Natural killer cell (primary cell): ENCODE data around the gene JAML. TPM values are rescaled to one million over a fixed set of nuclear protein-coding genes. Genes with fewer than 3 reads are reported as not detected.

Source experiments
- ATAC-seq, 3 donors: fragments of 150-1000 bp in 2 of 3; fragments of 200-7000 bp in 1 of 3; cut with Tn5 transposase; 1 replicate in 1 of 3; 2 replicates in 2 of 3; pipeline ENCODE4 v1.10.0; 2021; ENCODE audit warnings: mild to moderate bottlenecking in 2 of 3, moderate library complexity in 2 of 3
- DNase-seq, 2 donors: peaks; one replicate each; pipeline versions ENCODE4 v3.0.0 to v3.0.0-alpha.2; 2013 to 2021; ENCODE audit warnings: mixed read lengths in 1 of 2
- H3K27ac ChIP-seq: one replicate; pipeline ENCODE4 v1.5.1; 2013; ENCODE audit warnings: mild to moderate bottlenecking, low read length
- H3K27me3 ChIP-seq: one replicate; pipeline ENCODE4 v1.6.1; 2013; ENCODE audit warnings: low read length; ENCODE audit not compliant: control insufficient read depth, insufficient read depth
- H3K36me3 ChIP-seq: one replicate; pipeline ENCODE4 v1.6.1; 2013; ENCODE audit warnings: low read length; ENCODE audit not compliant: control insufficient read depth, insufficient read depth
- H3K4me1 ChIP-seq: one replicate; pipeline ENCODE4 v1.6.1; 2013; ENCODE audit warnings: low read length; ENCODE audit not compliant: control insufficient read depth, insufficient read depth
- H3K4me3 ChIP-seq: one replicate; pipeline ENCODE4 v1.5.1; 2013; ENCODE audit warnings: low read length
- H3K9me3 ChIP-seq: one replicate; pipeline ENCODE4 v1.6.1; 2013; ENCODE audit warnings: low read length; ENCODE audit not compliant: control insufficient read depth, insufficient read depth
- H3K27ac Mint-ChIP-seq, 2 donors: one replicate each; pipeline ENCODE4 v1.8.0; 2022; ENCODE audit warnings: mild to moderate bottlenecking in 2 of 2, mixed read lengths in 2 of 2, moderate library complexity in 1 of 2
- H3K27me3 Mint-ChIP-seq, 2 donors: one replicate each; pipeline ENCODE4 v1.8.0; 2022; ENCODE audit warnings: low read depth in 2 of 2, mixed read lengths in 2 of 2
- H3K36me3 Mint-ChIP-seq: one replicate; pipeline ENCODE4 v1.8.0; 2022; ENCODE audit warnings: mixed read lengths
- H3K4me1 Mint-ChIP-seq, 2 donors: one replicate each; pipeline ENCODE4 v1.8.0; 2022; ENCODE audit warnings: mixed read lengths in 2 of 2
- H3K4me3 Mint-ChIP-seq: one replicate; pipeline ENCODE4 v1.8.0; 2022; ENCODE audit warnings: mild to moderate bottlenecking, moderate library complexity, mixed read lengths
- H3K9me3 Mint-ChIP-seq, 2 donors: one replicate each; pipeline ENCODE4 v1.8.0; 2022; ENCODE audit warnings: mixed read lengths in 2 of 2
- CTCF ChIP-seq: fragments of 200-600 bp; IDR thresholded peaks from one replicate; pipeline ENCODE4 v1.8.0; 2022; ENCODE audit warnings: antibody characterized with exemption
- WGBS: methylation state at CpG from one replicate; pipeline ENCODE4 v1.1.7; 2013; ENCODE audit warnings: missing lambda C conversion rate; ENCODE audit not compliant: insufficient coverage; 5-methylcytosine and 5-hydroxymethylcytosine counted together
- intact Hi-C: fragments of 100-400 bp; cut with micrococcal nuclease; formaldehyde crosslinking; loops from one replicate; pipeline ENCODE4 v1.14.2; 2022
- total RNA-seq, 4 donors: library from RNA; stranded (reverse); fragments of 120-200 nt in 1 of 4; gene quantifications; one replicate each; pipeline versions ENCODE4 v1.2.3 to v1.2.4, GENCODE V29; 2013 to 2022

JAML gene
- total RNA-seq, 3 donors from 2014 or later (not counting 1 experiment from before 2014, with no cell fraction given) = 7.1 to 27.8 (median 12.8) TPM

GRCh38 chr11:118209033-118209432 lies 15.8 kb downstream of the JAML start:
- no peak for TF ChIP-seq CTCF
- Histone ChIP-seq H3K9me3 (no peaks in the 10 kb centered on the region), H3K4me1 (peaks cover 15% of the 10 kb centered on the region), H3K36me3 (peaks cover 4% of the 10 kb centered on the region), H3K4me3 (no peak overlapping the region), H3K27ac (no peak overlapping the region), H3K27me3 (no peaks in the 10 kb centered on the region)
- WGBS = 74% methylated on average over 2 of the region's 3 CpGs
- no peak for DNase-seq
- intact Hi-C loops = no loop called here
- H3K27me3 Mint-ChIP-seq = peaks cover 15 to 27% of the 10 kb centered on the region in 2 donors
- no peak for ATAC-seq
- H3K4me1 Mint-ChIP-seq = peaks cover 18 to 39% of the 10 kb centered on the region in 2 donors
- H3K4me3 Mint-ChIP-seq = no peak overlapping the region
- H3K27ac Mint-ChIP-seq = no peak overlapping the region
- H3K9me3 Mint-ChIP-seq = no peaks in the 10 kb centered on the region
- no peaks in the 10 kb centered on the region for H3K36me3 Mint-ChIP-seq

- Mint-ChIP-seq H3K36me3 (no peaks in the 10 kb centered on the region), H3K9me3 (no peaks in the 10 kb centered on the region), H3K4me3 (no peak overlapping the region), H3K4me1 (peaks cover 18 to 26% of the 10 kb centered on the region in 2 donors), H3K27me3 (peaks cover 5 to 7% of the 10 kb centered on the region in 2 donors), H3K27ac (peak overlapping the region; percentile 5 to 74)
- no peak for TF ChIP-seq CTCF
- Histone ChIP-seq H3K36me3 (peaks cover 4% of the 10 kb centered on the region), H3K4me3 (no peak overlapping the region), H3K4me1 (peaks cover 29% of the 10 kb centered on the region), H3K27ac (no peak overlapping the region), H3K27me3 (no peaks in the 10 kb centered on the region), H3K9me3 (no peaks in the 10 kb centered on the region)
- DNase-seq = no peak
- intact Hi-C loops = no loop called here
- no peak for ATAC-seq
- WGBS = no CpG with 5 or more reads among the region's 2 CpGs
Observed at GRCh38 chr11:118207079-118207478, 17.7 kb downstream of the JAML start.

GRCh38 chr11:118206391-118207031 lies 18.3 kb downstream of the JAML start:
- intact Hi-C loops = no loop called here
- Mint-ChIP-seq H3K9me3 (no peaks in the 10 kb centered on the region), H3K4me3 (peak overlapping the region; percentile 37), H3K36me3 (no peaks in the 10 kb centered on the region), H3K4me1 (peaks cover 18 to 26% of the 10 kb centered on the region in 2 donors), H3K27me3 (peaks cover 2 to 5% of the 10 kb centered on the region in 2 donors), H3K27ac (peak overlapping the region; percentile 5 to 74)
- no peaks in the 10 kb centered on the region for H3K9me3 ChIP-seq
- H3K27me3 ChIP-seq = no peaks in the 10 kb centered on the region
- ATAC-seq (peak in 1 of 3 donors; percentile 20), DNase-seq (peak in 1 of 2 donors; percentile 26)
- no peak for TF ChIP-seq CTCF
- 21% methylated on average over 1 of the region's 1 CpG for WGBS
- H3K36me3 ChIP-seq = peaks cover 4% of the 10 kb centered on the region
- H3K27ac ChIP-seq = no peak overlapping the region
- H3K4me1 ChIP-seq = peaks cover 33% of the 10 kb centered on the region
- no peak overlapping the region for H3K4me3 ChIP-seq
